GM12873 (cell line): ENCODE results near the gene SUN2.

Experiments
- TF ChIP-seq, protein P1 (sequence below): IDR thresholded peaks from 2 replicates; pipeline ENCODE4 v1.5.1; 2012; ENCODE audit warnings: low read depth, mild to moderate bottlenecking, moderate library complexity, low read length, control low read depth; ENCODE audit not compliant: insufficient read depth; ENCODE audit errors: missing control alignments

The SUN2 gene, protein sequence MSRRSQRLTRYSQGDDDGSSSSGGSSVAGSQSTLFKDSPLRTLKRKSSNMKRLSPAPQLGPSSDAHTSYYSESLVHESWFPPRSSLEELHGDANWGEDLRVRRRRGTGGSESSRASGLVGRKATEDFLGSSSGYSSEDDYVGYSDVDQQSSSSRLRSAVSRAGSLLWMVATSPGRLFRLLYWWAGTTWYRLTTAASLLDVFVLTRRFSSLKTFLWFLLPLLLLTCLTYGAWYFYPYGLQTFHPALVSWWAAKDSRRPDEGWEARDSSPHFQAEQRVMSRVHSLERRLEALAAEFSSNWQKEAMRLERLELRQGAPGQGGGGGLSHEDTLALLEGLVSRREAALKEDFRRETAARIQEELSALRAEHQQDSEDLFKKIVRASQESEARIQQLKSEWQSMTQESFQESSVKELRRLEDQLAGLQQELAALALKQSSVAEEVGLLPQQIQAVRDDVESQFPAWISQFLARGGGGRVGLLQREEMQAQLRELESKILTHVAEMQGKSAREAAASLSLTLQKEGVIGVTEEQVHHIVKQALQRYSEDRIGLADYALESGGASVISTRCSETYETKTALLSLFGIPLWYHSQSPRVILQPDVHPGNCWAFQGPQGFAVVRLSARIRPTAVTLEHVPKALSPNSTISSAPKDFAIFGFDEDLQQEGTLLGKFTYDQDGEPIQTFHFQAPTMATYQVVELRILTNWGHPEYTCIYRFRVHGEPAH

DNA sequence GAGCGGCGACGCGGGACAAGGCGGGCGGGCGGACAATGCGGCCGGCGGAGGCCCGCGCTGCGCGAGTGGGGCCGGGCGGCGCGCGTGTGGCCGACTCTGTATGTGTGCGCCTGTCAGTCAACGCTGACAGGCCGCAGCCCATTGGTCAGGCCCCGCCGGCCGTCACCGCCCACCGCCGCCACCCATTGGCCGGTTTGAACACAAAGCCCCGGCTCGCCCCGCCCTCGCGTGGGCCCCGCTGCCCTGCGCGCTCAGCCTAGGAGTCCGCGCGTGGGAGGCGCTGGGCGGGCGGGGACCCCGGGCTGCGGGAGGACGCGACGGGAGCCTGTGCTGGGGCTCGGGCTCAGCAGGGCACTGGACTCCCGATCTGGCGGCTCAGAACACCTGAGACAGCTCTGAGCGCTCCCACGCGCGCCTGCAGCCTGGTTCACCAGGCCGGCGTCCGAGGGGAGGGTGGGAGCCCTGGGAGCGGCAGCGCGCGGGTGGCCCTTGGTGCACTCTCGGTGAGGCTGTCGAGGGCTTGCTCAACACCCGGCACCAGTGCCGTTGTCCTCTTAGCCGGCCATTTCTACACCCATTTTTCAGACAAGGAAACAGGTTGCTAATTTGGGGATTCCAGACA lies at the start of gene SUN2:
TSS of gene SUN2 (minus strand) at position 88 of the 622 bp plus-strand sequence. CDS start 3,370 bp downstream, outside the sequence.
- TF ChIP-seq, protein P1, sequence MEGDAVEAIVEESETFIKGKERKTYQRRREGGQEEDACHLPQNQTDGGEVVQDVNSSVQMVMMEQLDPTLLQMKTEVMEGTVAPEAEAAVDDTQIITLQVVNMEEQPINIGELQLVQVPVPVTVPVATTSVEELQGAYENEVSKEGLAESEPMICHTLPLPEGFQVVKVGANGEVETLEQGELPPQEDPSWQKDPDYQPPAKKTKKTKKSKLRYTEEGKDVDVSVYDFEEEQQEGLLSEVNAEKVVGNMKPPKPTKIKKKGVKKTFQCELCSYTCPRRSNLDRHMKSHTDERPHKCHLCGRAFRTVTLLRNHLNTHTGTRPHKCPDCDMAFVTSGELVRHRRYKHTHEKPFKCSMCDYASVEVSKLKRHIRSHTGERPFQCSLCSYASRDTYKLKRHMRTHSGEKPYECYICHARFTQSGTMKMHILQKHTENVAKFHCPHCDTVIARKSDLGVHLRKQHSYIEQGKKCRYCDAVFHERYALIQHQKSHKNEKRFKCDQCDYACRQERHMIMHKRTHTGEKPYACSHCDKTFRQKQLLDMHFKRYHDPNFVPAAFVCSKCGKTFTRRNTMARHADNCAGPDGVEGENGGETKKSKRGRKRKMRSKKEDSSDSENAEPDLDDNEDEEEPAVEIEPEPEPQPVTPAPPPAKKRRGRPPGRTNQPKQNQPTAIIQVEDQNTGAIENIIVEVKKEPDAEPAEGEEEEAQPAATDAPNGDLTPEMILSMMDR: no peak

DNA sequence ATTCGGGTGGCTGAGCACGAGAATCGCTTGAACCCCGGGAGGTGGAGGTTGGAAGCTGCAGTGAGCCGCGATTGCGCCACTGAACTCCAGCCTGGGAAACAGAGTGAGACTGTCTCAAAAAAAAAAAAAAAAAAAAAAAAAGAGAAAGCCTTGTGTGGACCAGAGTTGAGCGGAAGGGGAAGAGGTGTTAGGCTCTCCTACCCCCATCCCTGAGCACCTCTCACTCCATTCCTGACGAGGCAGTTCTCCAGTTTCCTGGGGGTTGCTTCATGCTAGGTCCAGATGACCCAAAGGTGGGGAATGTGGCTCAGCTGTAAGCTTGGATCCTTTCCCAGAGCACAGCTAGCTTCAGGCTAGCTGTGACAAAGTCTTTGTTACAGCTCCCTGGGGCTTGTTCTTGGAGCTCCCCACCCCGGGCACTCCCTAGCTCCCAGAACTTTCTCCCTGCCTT lies 46.9 kb upstream of the SUN2 start:
- TF ChIP-seq, protein P1: no peak

DNA sequence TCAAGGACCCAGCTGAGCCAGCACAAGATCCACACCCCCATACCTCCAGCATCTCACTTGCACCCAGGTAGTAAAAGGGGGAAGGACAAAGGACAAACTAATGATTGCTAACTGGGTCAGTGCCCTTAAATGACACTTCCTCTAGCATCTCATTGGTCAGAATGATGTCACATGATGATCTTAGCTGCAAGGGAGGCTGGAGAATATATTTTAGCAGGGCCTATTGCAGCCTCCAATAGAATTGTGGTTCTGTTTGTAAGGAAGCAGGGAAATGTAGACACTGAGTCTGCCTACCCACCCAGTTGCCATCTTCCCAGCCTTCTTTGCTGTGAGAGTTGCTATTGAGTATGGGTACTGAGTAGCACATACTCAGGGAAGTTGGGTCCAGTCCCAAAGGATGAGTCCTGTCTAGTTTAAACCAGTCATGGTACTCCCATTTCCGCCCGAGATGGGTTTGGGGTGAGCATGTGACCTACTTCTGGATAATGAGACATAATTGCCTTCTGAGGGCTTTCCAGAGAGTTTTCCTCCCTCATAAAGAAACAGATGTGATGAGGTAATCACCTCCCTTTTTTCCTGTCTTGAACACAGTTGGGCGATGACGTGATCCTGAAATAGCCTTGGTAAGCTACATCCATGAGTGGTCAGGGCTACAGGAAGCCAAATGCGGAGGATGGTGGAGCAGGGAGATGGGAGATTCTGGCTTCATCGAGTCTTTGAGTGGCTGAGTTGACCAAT lies 43.6 kb upstream of the SUN2 start:
- TF ChIP-seq, protein P1: no peak

DNA sequence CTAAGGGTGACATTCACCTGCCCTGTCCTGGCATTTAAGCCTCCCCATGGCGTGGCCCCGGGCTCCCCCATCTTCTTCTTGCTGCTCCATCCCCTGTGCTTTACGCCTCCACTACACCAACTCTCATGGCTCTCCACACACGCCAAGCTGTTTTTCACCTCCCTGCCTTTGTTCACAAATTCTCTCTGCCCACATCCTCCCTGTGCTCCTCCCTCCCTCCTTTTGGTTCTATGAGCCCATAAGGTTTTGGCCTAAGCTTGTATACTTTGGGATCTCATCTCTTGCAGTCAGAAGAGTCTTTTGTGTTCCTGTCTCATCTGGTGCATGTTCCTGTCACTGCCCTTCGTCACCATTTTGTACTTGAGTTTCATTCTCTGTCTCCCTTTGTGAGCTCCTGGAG lies 42.7 kb upstream of the SUN2 start:
- TF ChIP-seq, protein P1: no peak

DNA sequence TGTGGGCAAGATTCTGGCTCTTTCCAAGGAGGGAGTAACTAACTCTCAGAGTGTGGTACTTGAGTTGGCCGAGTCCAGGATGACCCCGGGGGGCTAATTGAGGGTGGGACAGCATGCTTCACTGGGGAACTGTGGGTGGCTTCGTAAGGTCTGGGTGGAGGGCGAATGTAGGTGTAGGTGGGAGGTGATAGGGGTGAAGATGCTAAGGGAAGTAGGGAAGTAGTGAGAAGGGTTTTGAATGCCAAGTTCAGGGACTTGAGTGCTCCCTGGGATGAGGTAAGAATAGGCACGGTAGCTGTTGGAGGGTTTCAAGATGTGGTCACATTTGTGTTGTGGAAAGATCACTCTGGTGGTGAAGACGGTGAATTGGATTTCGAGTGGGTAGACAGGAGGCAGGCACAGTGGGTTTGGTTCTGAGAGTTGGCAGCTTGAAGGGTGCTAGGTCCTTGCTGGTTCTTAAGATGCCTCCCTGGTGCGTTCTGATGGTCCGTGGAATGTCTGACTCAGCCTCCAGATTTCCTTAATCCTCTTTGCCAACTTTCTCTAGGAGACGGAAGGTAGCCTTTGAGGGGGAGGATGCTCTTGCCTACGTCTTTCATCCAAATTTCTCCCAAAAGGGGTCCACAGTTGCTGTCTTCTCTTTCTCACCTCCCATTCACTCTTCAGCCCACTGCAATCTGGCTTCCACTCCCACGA lies 40.6 kb upstream of the SUN2 start:
- TF ChIP-seq, protein P1: no peak

DNA sequence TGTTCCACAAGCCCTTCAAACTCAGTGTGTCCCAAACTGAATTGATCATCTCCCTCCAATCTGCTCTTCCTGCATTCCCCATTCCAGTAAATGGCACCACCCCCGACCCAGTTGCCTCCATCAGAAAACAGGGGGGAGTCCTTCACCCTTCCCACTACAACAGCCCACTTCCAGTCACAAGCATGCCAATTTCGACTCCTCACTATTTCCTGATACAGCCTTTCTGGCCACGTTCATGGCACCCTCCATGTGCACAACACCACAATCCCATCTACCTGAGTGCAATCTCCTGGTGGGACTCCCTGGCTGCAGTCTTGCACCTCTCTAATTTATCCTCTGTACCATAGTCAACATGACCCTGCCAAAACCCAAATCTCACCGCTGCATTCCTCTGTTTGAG lies 39.8 kb upstream of the SUN2 start:
- TF ChIP-seq, protein P1: no peak
